PC-3 (cell line): Measurements from ENCODE around the gene RNF114.

Experiments
- CTCF ChIP-seq: fragments of 300-600 bp; sonication (generic); conservative IDR thresholded peaks from 2 replicates; pipeline ENCODE4 v1.5.1; 2017; ENCODE audit warnings: antibody characterized with exemption, low read depth, mild to moderate bottlenecking, low read length
- EZH2 ChIP-seq: fragments of 300-600 bp; sonication (generic); IDR thresholded peaks from one replicate; pipeline ENCODE4 v1.6.1; 2017; ENCODE audit warnings: antibody characterized with exemption, mild to moderate bottlenecking, low read length; ENCODE audit not compliant: unreplicated experiment
- EZH2phosphoT487 ChIP-seq: fragments of 300-600 bp; sonication (generic); IDR thresholded peaks from 2 replicates; pipeline ENCODE4 v1.6.1; 2018; ENCODE audit warnings: mild to moderate bottlenecking, antibody characterized with exemption, low read length, borderline replicate concordance

GRCh38 chr20:49945701-49946477 lies 9.7 kb downstream of the RNF114 start:
- TF ChIP-seq CTCF (no peak), EZH2 (no peak), EZH2phosphoT487 (no peak)
